ENCODE data around the gene MOV10. TPM values are rescaled to one million over a fixed set of nuclear protein-coding genes. Genes with fewer than 3 reads are reported as not detected.

The MOV10 gene
- total RNA-seq, 4 donors from 2014 or later: 12.3 to 24.1 (median 18.7) TPM

DNA sequence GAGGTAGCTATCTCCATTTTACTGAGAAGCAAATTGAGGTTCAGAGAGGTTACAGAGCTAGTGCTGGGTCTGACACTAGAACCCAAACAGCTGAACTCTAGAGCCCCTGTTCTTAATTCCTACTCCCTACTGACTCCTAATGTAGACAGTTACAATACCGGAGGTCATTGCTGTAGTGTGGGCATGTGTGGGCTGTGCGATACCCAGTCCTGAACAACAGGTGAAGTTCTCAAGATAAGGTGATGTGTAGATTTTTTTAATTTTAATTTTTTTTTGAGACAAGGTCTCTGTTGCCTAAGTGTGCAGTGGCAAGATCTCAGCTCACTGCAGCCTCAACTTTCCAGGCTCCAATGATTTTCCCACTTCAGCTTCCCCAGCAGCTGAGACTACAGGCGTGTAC lies 34.0 kb downstream of the MOV10 start:
- TF ChIP-seq, protein P1, sequence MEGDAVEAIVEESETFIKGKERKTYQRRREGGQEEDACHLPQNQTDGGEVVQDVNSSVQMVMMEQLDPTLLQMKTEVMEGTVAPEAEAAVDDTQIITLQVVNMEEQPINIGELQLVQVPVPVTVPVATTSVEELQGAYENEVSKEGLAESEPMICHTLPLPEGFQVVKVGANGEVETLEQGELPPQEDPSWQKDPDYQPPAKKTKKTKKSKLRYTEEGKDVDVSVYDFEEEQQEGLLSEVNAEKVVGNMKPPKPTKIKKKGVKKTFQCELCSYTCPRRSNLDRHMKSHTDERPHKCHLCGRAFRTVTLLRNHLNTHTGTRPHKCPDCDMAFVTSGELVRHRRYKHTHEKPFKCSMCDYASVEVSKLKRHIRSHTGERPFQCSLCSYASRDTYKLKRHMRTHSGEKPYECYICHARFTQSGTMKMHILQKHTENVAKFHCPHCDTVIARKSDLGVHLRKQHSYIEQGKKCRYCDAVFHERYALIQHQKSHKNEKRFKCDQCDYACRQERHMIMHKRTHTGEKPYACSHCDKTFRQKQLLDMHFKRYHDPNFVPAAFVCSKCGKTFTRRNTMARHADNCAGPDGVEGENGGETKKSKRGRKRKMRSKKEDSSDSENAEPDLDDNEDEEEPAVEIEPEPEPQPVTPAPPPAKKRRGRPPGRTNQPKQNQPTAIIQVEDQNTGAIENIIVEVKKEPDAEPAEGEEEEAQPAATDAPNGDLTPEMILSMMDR (IDR thresholded peaks at IDR 0.05): no peak
- TF ChIP-seq EP300 (IDR thresholded peaks at IDR 0.05) (no peak), POLR2A (IDR thresholded peaks at IDR 0.05; ENCODE audit: low read depth) (no peak), POLR2AphosphoS5 (IDR thresholded peaks at IDR 0.05) (no peak)
- H3K27ac ChIP-seq (replicated peaks in 1 of 4): no peak overlapping the region
- no peak for DNase-seq (ENCODE audit: extremely low spot score)
- peaks cover 0 to 12% (median 2%) of the 10 kb centered on the region in 4 donors for H3K36me3 ChIP-seq
- H3K4me3 ChIP-seq: no peak overlapping the region
- no peaks in the 10 kb centered on the region for H3K27me3 ChIP-seq
- 98% methylated on average over 3 of the region's 3 CpGs for WGBS
- intact Hi-C loops (cut with DNase I): loop anchor here (5.0 to 10.0 kb wide), 3 partner anchors 36 to 316 kb away; partner anchors contain the start of gene MOV10
- H3K4me1 ChIP-seq: peaks cover 30 to 39% (median 33%) of the 10 kb centered on the region in 4 donors
- no peaks in the 10 kb centered on the region for H3K9me3 ChIP-seq

DNA sequence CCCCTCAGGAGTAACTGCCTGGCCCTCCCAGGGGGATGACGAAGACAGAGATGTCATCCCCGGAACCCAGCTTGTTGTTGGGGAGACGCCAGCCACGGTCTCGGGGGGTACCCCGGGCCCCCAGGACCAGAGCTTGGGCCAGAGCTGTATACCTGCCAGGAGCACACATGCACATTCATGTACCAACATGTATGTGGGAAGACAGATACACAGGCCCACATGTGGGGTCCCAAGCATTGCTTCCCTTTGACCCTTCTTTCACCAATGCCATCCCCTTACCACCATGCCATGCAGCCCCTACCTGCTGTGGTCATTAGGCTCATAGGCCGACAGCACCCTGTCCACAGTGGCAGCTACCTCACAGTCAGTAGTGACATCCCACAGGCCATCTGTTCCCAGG lies 35.7 kb downstream of the MOV10 start:
- Histone ChIP-seq H3K4me3 (no peak overlapping the region), H3K9me3 (no peaks in the 10 kb centered on the region), H3K36me3 (peaks cover 0 to 5% (median 0%) of the 10 kb centered on the region in 4 donors), H3K27ac (replicated peaks in 1 of 4) (no peak overlapping the region), H3K4me1 (peaks cover 30 to 39% (median 32%) of the 10 kb centered on the region in 4 donors), H3K27me3 (no peaks in the 10 kb centered on the region)
- no peak for TF ChIP-seq POLR2AphosphoS5 (IDR thresholded peaks at IDR 0.05)
- no peak for TF ChIP-seq POLR2A (IDR thresholded peaks at IDR 0.05; ENCODE audit: low read depth)
- TF ChIP-seq EP300 (IDR thresholded peaks at IDR 0.05): no peak
- TF ChIP-seq, protein P1 (IDR thresholded peaks at IDR 0.05): no peak
- DNase-seq (ENCODE audit: extremely low spot score): no peak
- WGBS: 90% methylated on average over 7 of the region's 7 CpGs
- intact Hi-C loops (cut with DNase I): loop anchor here (10.0 kb wide), 1 partner anchor 335 kb away; no protein-coding TSS in a partner anchor

DNA sequence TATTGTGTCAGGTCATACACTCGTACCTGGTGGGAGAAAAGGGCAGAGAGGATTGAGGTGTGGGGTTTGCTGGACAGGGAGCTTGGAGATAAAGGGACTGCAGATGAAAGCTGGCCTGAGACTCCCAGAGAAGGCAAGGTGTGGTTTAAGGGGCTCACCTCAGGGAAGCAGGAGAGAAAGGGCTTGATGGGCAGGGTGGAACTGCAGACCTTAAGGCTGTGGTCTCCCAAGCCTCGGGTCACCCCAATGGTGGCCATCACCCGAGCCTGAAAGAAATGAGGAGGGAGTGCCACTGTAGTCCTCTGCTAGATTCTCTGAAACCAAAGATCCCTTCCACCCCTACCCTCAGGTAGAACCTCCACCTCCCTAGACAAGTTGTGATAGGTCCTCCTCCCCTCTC lies 36.1 kb downstream of the MOV10 start:
- intact Hi-C loops (cut with DNase I): loop anchor here (10.0 kb wide), 1 partner anchor 334 kb away; no protein-coding TSS in a partner anchor
- no peak for DNase-seq (ENCODE audit: extremely low spot score)
- Histone ChIP-seq H3K4me3 (no peak overlapping the region), H3K27ac (replicated peaks in 1 of 4) (no peak overlapping the region), H3K4me1 (peaks cover 26 to 36% (median 30%) of the 10 kb centered on the region in 4 donors), H3K9me3 (no peaks in the 10 kb centered on the region), H3K27me3 (no peaks in the 10 kb centered on the region), H3K36me3 (peaks cover 0 to 5% (median 0%) of the 10 kb centered on the region in 4 donors)
- 95% methylated on average over 3 of the region's 3 CpGs for WGBS
- TF ChIP-seq EP300 (IDR thresholded peaks at IDR 0.05) (no peak), POLR2A (IDR thresholded peaks at IDR 0.05; ENCODE audit: low read depth) (no peak), POLR2AphosphoS5 (IDR thresholded peaks at IDR 0.05) (no peak)
- TF ChIP-seq, protein P1 (IDR thresholded peaks at IDR 0.05): no peak

DNA sequence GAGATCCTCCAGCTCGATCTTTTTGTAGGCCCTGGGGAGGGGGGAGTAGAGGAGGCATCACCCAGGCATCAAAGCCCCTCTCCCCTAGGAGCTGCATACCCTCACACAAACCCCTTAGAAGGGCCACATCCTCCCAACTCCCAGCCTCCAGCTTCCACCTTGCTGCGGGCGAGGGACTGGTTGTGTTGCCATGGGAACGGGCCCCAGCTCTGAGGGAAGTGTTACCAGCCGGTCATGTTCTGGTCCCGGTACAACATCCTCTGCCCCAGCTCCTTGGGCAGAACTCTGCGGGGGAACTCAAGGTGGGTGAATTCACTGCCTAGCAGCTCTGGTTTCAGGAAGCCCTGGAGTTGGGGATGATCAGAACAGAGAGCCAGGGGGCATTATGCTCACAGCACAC lies 36.6 kb downstream of the MOV10 start:
- no peak for DNase-seq (ENCODE audit: extremely low spot score)
- Histone ChIP-seq H3K36me3 (peaks cover 0 to 5% (median 0%) of the 10 kb centered on the region in 4 donors), H3K9me3 (no peaks in the 10 kb centered on the region), H3K27me3 (no peaks in the 10 kb centered on the region), H3K27ac (replicated peaks in 1 of 4) (no peak overlapping the region), H3K4me1 (peaks cover 22 to 36% (median 30%) of the 10 kb centered on the region in 4 donors), H3K4me3 (no peak overlapping the region)
- intact Hi-C loops (cut with DNase I): loop anchor here (10.0 kb wide), 1 partner anchor 334 kb away; no protein-coding TSS in a partner anchor
- TF ChIP-seq, protein P1 (IDR thresholded peaks at IDR 0.05): no peak
- TF ChIP-seq POLR2AphosphoS5 (IDR thresholded peaks at IDR 0.05) (no peak), EP300 (IDR thresholded peaks at IDR 0.05) (no peak), POLR2A (IDR thresholded peaks at IDR 0.05; ENCODE audit: low read depth) (no peak)
- WGBS: 78% methylated on average over 6 of the region's 7 CpGs
